Neural progenitor cell (in vitro differentiated cells): ENCODE measurements around the gene HPSE2. TPM values are rescaled to one million over a fixed set of nuclear protein-coding genes. Genes with fewer than 3 reads are reported as not detected.

ENCODE experiments used
- DNase-seq: peaks from one replicate; pipeline ENCODE4 v3.0.0-alpha.2; 2016; ENCODE audit warnings: low spot score
- H2AFZ ChIP-seq: fragments of 200-600 bp; sonication (generic); replicated peaks from 2 replicates; pipeline ENCODE4 v1.6.1; 2016; ENCODE audit warnings: antibody characterized with exemption
- H3F3A ChIP-seq: fragments of 200-600 bp; sonication (generic); 2 replicates; pipeline ENCODE4 v1.6.1; 2016; ENCODE audit warnings: antibody characterized with exemption, low read depth
- H3K27ac ChIP-seq: fragments of 200-600 bp; sonication (generic); 2 replicates; pipeline ENCODE4 v1.5.1; 2016; ENCODE audit warnings: mild to moderate bottlenecking
- H3K27me3 ChIP-seq: fragments of 200-600 bp; sonication (generic); 2 replicates; pipeline ENCODE4 v1.6.1; 2016; ENCODE audit warnings: mild to moderate bottlenecking, moderate library complexity
- H3K36me3 ChIP-seq: fragments of 200-600 bp; sonication (generic); 2 replicates; pipeline ENCODE4 v1.5.1; 2016
- H3K4me1 ChIP-seq: fragments of 200-600 bp; sonication (generic); 2 replicates; pipeline ENCODE4 v1.6.1; 2016; ENCODE audit warnings: mixed run types
- H3K4me2 ChIP-seq: fragments of 200-600 bp; sonication (generic); 2 replicates; pipeline ENCODE4 v1.6.1; 2016
- H3K4me3 ChIP-seq: fragments of 200-600 bp; sonication (generic); 2 replicates; pipeline ENCODE4 v1.5.1; 2016
- H3K79me2 ChIP-seq: fragments of 200-600 bp; sonication (generic); 2 replicates; pipeline ENCODE4 v1.6.1; 2016; ENCODE audit warnings: low read depth
- H3K9ac ChIP-seq: fragments of 200-600 bp; sonication (generic); 2 replicates; pipeline ENCODE4 v1.6.1; 2016
- H3K9me3 ChIP-seq: fragments of 200-600 bp; sonication (generic); 2 replicates; pipeline ENCODE4 v1.5.1; 2016; ENCODE audit warnings: low read depth
- H4K20me1 ChIP-seq: fragments of 200-600 bp; sonication (generic); 2 replicates; pipeline ENCODE4 v1.6.1; 2016; ENCODE audit warnings: low read depth
- H3K27ac Mint-ChIP-seq: 3 replicates; pipeline ENCODE4 v1.8.0; 2021; ENCODE audit warnings: mixed read lengths
- H3K27me3 Mint-ChIP-seq: 2 replicates; pipeline ENCODE4 v1.8.0; 2022; ENCODE audit warnings: low read depth, mild to moderate bottlenecking, inconsistent platforms, moderate library complexity, mixed read lengths; ENCODE audit not compliant: insufficient read depth
- H3K36me3 Mint-ChIP-seq: 3 replicates; pipeline ENCODE4 v1.8.0; 2021; ENCODE audit warnings: mixed read lengths
- H3K4me1 Mint-ChIP-seq: 3 replicates; pipeline ENCODE4 v1.8.0; 2021; ENCODE audit warnings: mixed read lengths
- H3K4me3 Mint-ChIP-seq: 3 replicates; pipeline ENCODE4 v1.8.0; 2021; ENCODE audit warnings: mild to moderate bottlenecking, moderate library complexity, mixed read lengths
- H3K9me3 Mint-ChIP-seq: 3 replicates; pipeline ENCODE4 v1.8.0; 2020; ENCODE audit warnings: mixed read lengths
- EZH2 ChIP-seq: fragments of 200-600 bp; sonication (generic); IDR thresholded peaks from 2 replicates; pipeline ENCODE4 v1.6.1; 2017; ENCODE audit warnings: antibody characterized with exemption, mild to moderate bottlenecking, moderate library complexity
- EZH2phosphoT487 ChIP-seq: fragments of 200-600 bp; sonication (generic); IDR thresholded peaks from 2 replicates; pipeline ENCODE4 v1.6.1; 2017; ENCODE audit warnings: antibody characterized with exemption
- total RNA-seq: library from RNA; depleted of rRNA; stranded (reverse); fragments of >200 nt; gene quantifications from 2 replicates; pipeline ENCODE4 v1.2.3, GENCODE V29; 2015; ENCODE audit warnings: low replicate concordance
- TF ChIP-seq, protein P1 (sequence below): fragments of 200-600 bp; sonication (generic); IDR thresholded peaks from 2 replicates; pipeline ENCODE4 v1.5.1; 2017; ENCODE audit warnings: antibody characterized with exemption, mild to moderate bottlenecking

Gene HPSE2
- total RNA-seq, 1 donor from 2014 or later = 3.4 TPM

DNA sequence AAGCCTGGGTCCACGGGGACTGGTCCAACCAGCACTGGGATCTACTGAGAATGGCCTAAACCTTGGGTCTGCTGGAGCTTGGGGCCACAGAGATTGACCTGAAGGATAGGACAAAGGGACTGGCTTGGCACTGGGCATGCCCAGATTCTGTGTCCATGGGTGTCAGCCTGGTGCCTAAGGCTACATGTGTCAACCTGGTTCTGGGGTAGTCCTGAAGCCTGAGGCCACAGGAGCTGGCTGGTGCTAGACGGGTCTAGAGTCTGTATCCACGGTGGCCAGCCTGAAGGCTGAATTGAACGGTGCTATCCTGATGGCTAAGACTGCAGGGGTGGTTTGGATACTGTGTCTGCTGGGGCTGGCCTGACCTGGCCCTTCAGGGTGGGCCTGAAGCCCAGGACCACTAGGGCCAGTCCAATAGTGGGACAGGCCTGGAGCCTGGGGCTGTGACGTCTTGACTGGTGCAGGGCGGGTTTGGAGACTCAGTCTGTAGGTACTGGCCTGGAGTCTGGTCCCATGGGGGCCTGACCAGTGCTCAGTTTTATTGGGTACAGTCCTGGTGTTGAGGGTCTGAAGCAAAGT, 636.5 kb downstream of the HPSE2 start:
- Histone ChIP-seq H3K4me2 (no peak overlapping the region), H3K27me3 (no peaks in the 10 kb centered on the region), H3K9ac (no peak overlapping the region), H3K9me3 (peaks cover 9% of the 10 kb centered on the region), H2AFZ (no peak overlapping the region), H3F3A (no peaks in the 10 kb centered on the region), H3K27ac (no peak overlapping the region), H3K36me3 (no peaks in the 10 kb centered on the region), H3K4me1 (no peaks in the 10 kb centered on the region), H3K79me2 (no peaks in the 10 kb centered on the region), H4K20me1 (no peaks in the 10 kb centered on the region), H3K4me3 (no peak overlapping the region)
- Mint-ChIP-seq H3K36me3 (no peaks in the 10 kb centered on the region), H3K9me3 (peaks cover 17% of the 10 kb centered on the region), H3K4me3 (no peak overlapping the region), H3K27me3 (no peaks in the 10 kb centered on the region), H3K27ac (no peak overlapping the region), H3K4me1 (no peaks in the 10 kb centered on the region)
- no peak for DNase-seq
- TF ChIP-seq, protein P1, sequence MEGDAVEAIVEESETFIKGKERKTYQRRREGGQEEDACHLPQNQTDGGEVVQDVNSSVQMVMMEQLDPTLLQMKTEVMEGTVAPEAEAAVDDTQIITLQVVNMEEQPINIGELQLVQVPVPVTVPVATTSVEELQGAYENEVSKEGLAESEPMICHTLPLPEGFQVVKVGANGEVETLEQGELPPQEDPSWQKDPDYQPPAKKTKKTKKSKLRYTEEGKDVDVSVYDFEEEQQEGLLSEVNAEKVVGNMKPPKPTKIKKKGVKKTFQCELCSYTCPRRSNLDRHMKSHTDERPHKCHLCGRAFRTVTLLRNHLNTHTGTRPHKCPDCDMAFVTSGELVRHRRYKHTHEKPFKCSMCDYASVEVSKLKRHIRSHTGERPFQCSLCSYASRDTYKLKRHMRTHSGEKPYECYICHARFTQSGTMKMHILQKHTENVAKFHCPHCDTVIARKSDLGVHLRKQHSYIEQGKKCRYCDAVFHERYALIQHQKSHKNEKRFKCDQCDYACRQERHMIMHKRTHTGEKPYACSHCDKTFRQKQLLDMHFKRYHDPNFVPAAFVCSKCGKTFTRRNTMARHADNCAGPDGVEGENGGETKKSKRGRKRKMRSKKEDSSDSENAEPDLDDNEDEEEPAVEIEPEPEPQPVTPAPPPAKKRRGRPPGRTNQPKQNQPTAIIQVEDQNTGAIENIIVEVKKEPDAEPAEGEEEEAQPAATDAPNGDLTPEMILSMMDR = no peak
- no peak for TF ChIP-seq EZH2phosphoT487

DNA sequence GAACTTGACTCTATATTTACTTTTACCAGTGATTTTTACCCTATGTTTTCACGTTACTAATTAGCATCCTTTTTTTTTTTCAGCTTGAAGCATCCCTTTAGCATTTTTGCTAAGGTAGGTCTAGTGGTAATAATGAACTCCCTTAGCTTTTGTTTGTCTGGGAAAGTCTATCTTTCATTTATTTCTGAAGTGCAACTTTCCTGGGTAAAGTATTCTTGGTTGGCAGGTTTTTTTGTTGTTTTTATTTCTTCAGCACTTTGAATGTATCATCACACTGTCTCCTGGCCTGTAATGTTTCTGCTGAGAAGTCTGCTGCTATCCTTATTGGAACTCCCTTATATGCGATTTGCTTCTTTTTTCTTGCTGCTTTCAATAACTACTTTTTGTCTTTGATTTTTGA, 639.2 kb downstream of the HPSE2 start:
- no peaks in the 10 kb centered on the region for H3F3A ChIP-seq
- H3K27ac ChIP-seq = no peak overlapping the region
- H3K27me3 ChIP-seq = no peaks in the 10 kb centered on the region
- no peaks in the 10 kb centered on the region for H3K36me3 Mint-ChIP-seq
- no peaks in the 10 kb centered on the region for H3K4me1 ChIP-seq
- H3K9ac ChIP-seq = no peak overlapping the region
- H3K79me2 ChIP-seq = no peaks in the 10 kb centered on the region
- no peaks in the 10 kb centered on the region for H3K36me3 ChIP-seq
- no peaks in the 10 kb centered on the region for H3K27me3 Mint-ChIP-seq
- H3K27ac Mint-ChIP-seq = no peak overlapping the region
- H4K20me1 ChIP-seq = no peaks in the 10 kb centered on the region
- peaks cover 17% of the 10 kb centered on the region for H3K9me3 Mint-ChIP-seq
- no peak overlapping the region for H3K4me2 ChIP-seq
- no peak overlapping the region for H2AFZ ChIP-seq
- H3K9me3 ChIP-seq = peaks cover 9% of the 10 kb centered on the region
- TF ChIP-seq, protein P1 = no peak
- no peak for TF ChIP-seq EZH2phosphoT487
- TF ChIP-seq EZH2 = no peak
- no peak overlapping the region for H3K4me3 ChIP-seq
- no peak overlapping the region for H3K4me3 Mint-ChIP-seq
- H3K4me1 Mint-ChIP-seq = no peaks in the 10 kb centered on the region
- no peak for DNase-seq

DNA sequence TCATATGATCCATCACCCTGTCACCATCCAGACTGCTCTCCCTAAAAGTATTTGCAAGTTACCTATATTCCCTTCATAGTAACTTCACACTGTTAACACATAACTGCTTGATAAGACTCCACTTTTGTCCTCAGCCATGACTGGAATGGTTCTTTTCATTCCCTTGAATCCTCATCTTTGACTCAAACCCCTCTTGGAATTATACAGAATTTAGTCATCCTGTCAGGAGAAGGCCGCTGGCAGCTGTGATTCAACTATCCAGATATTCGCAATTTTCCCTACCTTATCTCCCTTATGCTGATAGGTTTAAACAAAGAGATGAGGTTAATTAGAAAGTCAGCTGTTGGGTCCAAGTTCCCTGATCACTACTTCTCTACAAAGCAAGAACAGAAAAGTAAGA, 646.0 kb downstream of the HPSE2 start:
- Mint-ChIP-seq H3K4me1 (no peaks in the 10 kb centered on the region), H3K4me3 (no peak overlapping the region), H3K36me3 (no peaks in the 10 kb centered on the region), H3K27ac (no peak overlapping the region), H3K27me3 (no peaks in the 10 kb centered on the region), H3K9me3 (no peaks in the 10 kb centered on the region)
- Histone ChIP-seq H3F3A (no peaks in the 10 kb centered on the region), H3K4me1 (no peaks in the 10 kb centered on the region), H4K20me1 (no peaks in the 10 kb centered on the region), H3K79me2 (no peaks in the 10 kb centered on the region), H3K36me3 (no peaks in the 10 kb centered on the region), H3K9ac (no peak overlapping the region), H2AFZ (no peak overlapping the region), H3K9me3 (no peaks in the 10 kb centered on the region), H3K4me2 (no peak overlapping the region), H3K27me3 (no peaks in the 10 kb centered on the region), H3K27ac (no peak overlapping the region), H3K4me3 (no peak overlapping the region)
- TF ChIP-seq EZH2phosphoT487 (no peak), EZH2 (no peak)
- TF ChIP-seq, protein P1 = no peak
- DNase-seq = no peak
